ENCODE data around the gene ABCB8.

ABCB8 gene

DNA sequence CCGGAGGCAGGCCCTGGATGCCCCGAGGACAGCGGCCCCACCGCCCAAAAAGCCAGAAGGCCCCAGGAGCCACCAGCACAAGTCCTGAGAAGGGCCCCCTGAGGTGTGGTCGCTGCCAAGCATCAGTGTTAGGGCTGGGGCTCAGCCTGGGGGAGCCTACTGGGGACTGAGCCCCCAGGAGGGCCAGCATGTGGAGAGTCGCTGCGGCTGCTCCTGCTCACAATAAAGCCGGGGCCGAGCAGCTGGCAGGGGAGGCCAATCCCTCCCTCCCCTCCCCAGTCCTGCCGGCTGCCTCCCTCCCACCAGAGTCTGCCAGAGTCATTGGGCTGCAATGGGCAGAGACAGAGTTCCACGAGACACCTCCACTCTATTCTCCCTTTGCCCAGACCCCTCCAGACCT, 17.0 kb downstream of the ABCB8 start:
- Histone ChIP-seq H3K9me3 (ENCODE audit: control insufficient read depth in 2 of 2, low read length in 2 of 2) (no peaks in the 10 kb centered on the region), H3K9ac (ENCODE audit: low read depth in 1 of 2, low read length in 2 of 2) (no peak overlapping the region), H3K27ac (ENCODE audit: low read depth in 2 of 2, low read length in 2 of 2) (no peak overlapping the region), H3K4me1 (ENCODE audit: control insufficient read depth in 2 of 2, insufficient read depth in 2 of 2, low read length in 2 of 2) (no peaks in the 10 kb centered on the region), H3K27me3 (ENCODE audit: control insufficient read depth in 2 of 2, insufficient read depth in 2 of 2, low read length in 2 of 2) (no peaks in the 10 kb centered on the region), H3K36me3 (ENCODE audit: control insufficient read depth in 2 of 2, insufficient read depth in 2 of 2, low read length in 2 of 2) (peaks cover 0 to 5% of the 10 kb centered on the region in 2 donors), H3K4me3 (ENCODE audit: low read length in 2 of 2) (no peak overlapping the region)

GRCh38 chr7:151045967-151046366, 17.7 kb downstream of the ABCB8 start:
- Histone ChIP-seq H3K9ac (ENCODE audit: low read depth in 1 of 2, low read length in 2 of 2) (no peak overlapping the region), H3K9me3 (ENCODE audit: control insufficient read depth in 2 of 2, low read length in 2 of 2) (no peaks in the 10 kb centered on the region), H3K4me3 (ENCODE audit: low read length in 2 of 2) (no peak overlapping the region), H3K27ac (ENCODE audit: low read depth in 2 of 2, low read length in 2 of 2) (no peak overlapping the region), H3K4me1 (ENCODE audit: control insufficient read depth in 2 of 2, insufficient read depth in 2 of 2, low read length in 2 of 2) (no peaks in the 10 kb centered on the region), H3K36me3 (ENCODE audit: control insufficient read depth in 2 of 2, insufficient read depth in 2 of 2, low read length in 2 of 2) (peaks cover 0 to 5% of the 10 kb centered on the region in 2 donors), H3K27me3 (ENCODE audit: control insufficient read depth in 2 of 2, insufficient read depth in 2 of 2, low read length in 2 of 2) (no peaks in the 10 kb centered on the region)

DNA sequence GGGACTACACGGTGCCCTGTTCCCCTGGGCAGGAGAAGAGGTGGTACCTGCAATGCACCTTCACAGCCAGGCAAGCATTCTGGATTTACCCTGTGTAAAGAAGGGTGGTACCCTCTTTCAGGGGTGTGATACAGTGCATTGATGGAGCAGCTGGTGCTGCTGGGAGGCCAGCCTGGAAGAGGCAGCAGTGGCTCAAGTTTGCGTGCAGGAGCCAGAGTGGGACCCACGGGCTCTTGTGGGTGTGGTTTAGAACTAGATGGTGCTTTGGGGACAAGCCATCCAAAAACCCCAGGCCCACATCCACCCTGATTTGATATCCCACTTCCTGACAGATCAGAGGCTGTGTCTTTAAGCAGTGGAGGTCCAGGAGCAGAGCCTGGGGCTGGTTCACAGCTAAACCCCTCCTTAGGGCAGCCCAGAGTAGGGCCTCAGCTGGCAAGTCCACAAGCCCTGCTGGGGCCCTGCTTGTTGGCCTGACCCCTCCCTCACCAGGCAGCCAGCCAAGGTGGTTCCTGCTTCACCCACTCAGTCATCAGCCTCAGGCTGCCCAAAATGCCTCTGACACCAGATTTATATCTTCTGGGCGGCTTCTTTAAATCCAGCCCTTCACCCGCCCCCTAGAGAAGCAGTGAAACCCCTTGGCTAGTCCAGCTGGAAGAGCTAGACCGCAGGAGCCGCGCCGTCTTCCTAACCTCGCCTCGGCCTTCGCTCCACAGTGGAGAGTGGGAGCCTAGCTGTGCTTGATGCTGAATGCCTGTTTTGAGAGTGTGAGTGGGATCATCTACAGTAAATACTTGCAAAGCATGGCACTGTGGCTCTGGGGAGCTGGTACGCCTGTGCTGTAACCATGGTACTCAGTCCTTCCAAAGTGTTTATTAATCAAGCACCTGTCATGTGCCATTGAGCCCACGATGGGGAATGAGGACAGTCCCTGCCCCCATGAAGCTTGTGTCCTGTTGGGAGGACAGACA, 18.6 kb downstream of the ABCB8 start:
- H3K36me3 ChIP-seq (ENCODE audit: control insufficient read depth in 2 of 2, insufficient read depth in 2 of 2, low read length in 2 of 2): peaks cover 0 to 5% of the 10 kb centered on the region in 2 donors
- H3K4me3 ChIP-seq (ENCODE audit: low read length in 2 of 2): no peak overlapping the region
- H3K4me1 ChIP-seq (ENCODE audit: control insufficient read depth in 2 of 2, insufficient read depth in 2 of 2, low read length in 2 of 2): no peaks in the 10 kb centered on the region
- no peaks in the 10 kb centered on the region for H3K9me3 ChIP-seq (ENCODE audit: control insufficient read depth in 2 of 2, low read length in 2 of 2)
- H3K27ac ChIP-seq (ENCODE audit: low read depth in 2 of 2, low read length in 2 of 2): no peak overlapping the region
- H3K9ac ChIP-seq (ENCODE audit: low read depth in 1 of 2, low read length in 2 of 2): no peak overlapping the region
- H3K27me3 ChIP-seq (ENCODE audit: control insufficient read depth in 2 of 2, insufficient read depth in 2 of 2, low read length in 2 of 2): no peaks in the 10 kb centered on the region

- no peak within 1 kb of the TSS for H3K9ac ChIP-seq (ENCODE audit: low read depth in 1 of 2, low read length in 2 of 2)
- no peak within 1 kb of the TSS for H3K27ac ChIP-seq (ENCODE audit: low read depth in 2 of 2, low read length in 2 of 2)
- H3K36me3 ChIP-seq (ENCODE audit: control insufficient read depth in 2 of 2, insufficient read depth in 2 of 2, low read length in 2 of 2): peaks cover 0 to 3% of the 10 kb centered on the region in 2 donors
- H3K9me3 ChIP-seq (ENCODE audit: control insufficient read depth in 2 of 2, low read length in 2 of 2): no peaks in the 10 kb centered on the region
- no peaks in the 10 kb centered on the region for H3K27me3 ChIP-seq (ENCODE audit: control insufficient read depth in 2 of 2, insufficient read depth in 2 of 2, low read length in 2 of 2)
- no peak within 1 kb of the TSS for H3K4me3 ChIP-seq (ENCODE audit: low read length in 2 of 2)
- no peaks in the 10 kb centered on the region for H3K4me1 ChIP-seq (ENCODE audit: control insufficient read depth in 2 of 2, insufficient read depth in 2 of 2, low read length in 2 of 2)
Observed at GRCh38 chr7:151047976-151048815, 19.9 kb downstream of the ABCB8 start, which contains the start of gene ASIC3. TSS of gene ASIC3 (plus strand) at chr7:151048531. CDS start at chr7:151048886, 355 bp downstream.

GRCh38 chr7:151048911-151049463, 20.7 kb downstream of the ABCB8 start:
- Histone ChIP-seq H3K9ac (ENCODE audit: low read depth in 1 of 2, low read length in 2 of 2) (no peak overlapping the region), H3K4me3 (ENCODE audit: low read length in 2 of 2) (no peak overlapping the region), H3K9me3 (ENCODE audit: control insufficient read depth in 2 of 2, low read length in 2 of 2) (no peaks in the 10 kb centered on the region), H3K4me1 (ENCODE audit: control insufficient read depth in 2 of 2, insufficient read depth in 2 of 2, low read length in 2 of 2) (no peaks in the 10 kb centered on the region), H3K27ac (ENCODE audit: low read depth in 2 of 2, low read length in 2 of 2) (no peak overlapping the region), H3K36me3 (ENCODE audit: control insufficient read depth in 2 of 2, insufficient read depth in 2 of 2, low read length in 2 of 2) (peaks cover 0 to 3% of the 10 kb centered on the region in 2 donors), H3K27me3 (ENCODE audit: control insufficient read depth in 2 of 2, insufficient read depth in 2 of 2, low read length in 2 of 2) (no peaks in the 10 kb centered on the region)

DNA sequence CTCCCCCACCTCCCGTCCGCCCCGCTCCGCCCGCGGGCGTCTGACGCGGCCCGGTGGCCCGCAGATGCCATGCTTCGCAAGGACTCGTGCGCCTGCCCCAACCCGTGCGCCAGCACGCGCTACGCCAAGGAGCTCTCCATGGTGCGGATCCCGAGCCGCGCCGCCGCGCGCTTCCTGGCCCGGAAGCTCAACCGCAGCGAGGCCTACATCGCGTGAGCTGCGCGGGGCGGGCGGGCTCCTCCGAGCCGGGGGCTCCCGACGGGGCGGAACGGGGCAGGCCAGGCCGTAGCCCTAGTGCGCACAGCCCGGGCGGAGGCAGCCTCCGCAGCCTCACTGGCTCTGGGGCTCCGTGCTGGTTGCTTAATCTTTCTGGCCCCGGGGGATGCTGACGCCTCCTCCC, 22.9 kb downstream of the ABCB8 start:
- Histone ChIP-seq H3K27me3 (ENCODE audit: control insufficient read depth in 2 of 2, insufficient read depth in 2 of 2, low read length in 2 of 2) (no peaks in the 10 kb centered on the region), H3K9ac (ENCODE audit: low read depth in 1 of 2, low read length in 2 of 2) (no peak overlapping the region), H3K36me3 (ENCODE audit: control insufficient read depth in 2 of 2, insufficient read depth in 2 of 2, low read length in 2 of 2) (no peaks in the 10 kb centered on the region), H3K4me3 (ENCODE audit: low read length in 2 of 2) (no peak overlapping the region), H3K9me3 (ENCODE audit: control insufficient read depth in 2 of 2, low read length in 2 of 2) (no peaks in the 10 kb centered on the region), H3K4me1 (ENCODE audit: control insufficient read depth in 2 of 2, insufficient read depth in 2 of 2, low read length in 2 of 2) (no peaks in the 10 kb centered on the region), H3K27ac (ENCODE audit: low read depth in 2 of 2, low read length in 2 of 2) (no peak overlapping the region)

- H3K4me1 ChIP-seq (ENCODE audit: control insufficient read depth in 2 of 2, insufficient read depth in 2 of 2, low read length in 2 of 2): peaks cover 10 to 12% of the 10 kb centered on the region in 2 donors
- no peak overlapping the region for H3K4me3 ChIP-seq (ENCODE audit: low read length in 2 of 2)
- no peak overlapping the region for H3K9ac ChIP-seq (ENCODE audit: low read depth in 1 of 2, low read length in 2 of 2)
- no peaks in the 10 kb centered on the region for H3K9me3 ChIP-seq (ENCODE audit: control insufficient read depth in 2 of 2, low read length in 2 of 2)
- H3K27ac ChIP-seq (ENCODE audit: low read depth in 2 of 2, low read length in 2 of 2): no peak overlapping the region
- no peaks in the 10 kb centered on the region for H3K27me3 ChIP-seq (ENCODE audit: control insufficient read depth in 2 of 2, insufficient read depth in 2 of 2, low read length in 2 of 2)
- no peaks in the 10 kb centered on the region for H3K36me3 ChIP-seq (ENCODE audit: control insufficient read depth in 2 of 2, insufficient read depth in 2 of 2, low read length in 2 of 2)
Observed at GRCh38 chr7:151053096-151053495, 24.8 kb downstream of the ABCB8 start.

DNA sequence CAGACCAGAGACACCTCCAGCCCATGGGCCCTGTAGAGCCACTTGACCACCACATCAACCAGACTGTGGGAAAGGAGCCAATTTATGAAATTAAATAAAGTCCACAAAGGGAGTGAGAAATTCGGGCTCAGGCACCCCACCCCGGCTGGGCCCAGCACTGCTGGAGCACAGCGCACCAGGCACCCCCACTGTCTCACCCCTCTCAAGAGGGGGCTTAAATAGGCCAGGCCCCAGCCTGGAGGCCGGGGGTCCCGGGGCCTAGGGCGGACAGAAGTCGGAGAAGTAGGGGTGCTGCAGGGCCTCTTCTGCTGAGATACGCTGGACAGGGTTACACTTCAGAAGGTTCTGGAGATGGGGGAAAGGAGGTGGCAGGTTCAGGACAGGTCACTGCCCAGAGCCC, 25.5 kb downstream of the ABCB8 start:
- Histone ChIP-seq H3K4me3 (ENCODE audit: low read length in 2 of 2) (no peak overlapping the region), H3K9ac (ENCODE audit: low read depth in 1 of 2, low read length in 2 of 2) (no peak overlapping the region), H3K36me3 (ENCODE audit: control insufficient read depth in 2 of 2, insufficient read depth in 2 of 2, low read length in 2 of 2) (no peaks in the 10 kb centered on the region), H3K4me1 (ENCODE audit: control insufficient read depth in 2 of 2, insufficient read depth in 2 of 2, low read length in 2 of 2) (peaks cover 16 to 18% of the 10 kb centered on the region in 2 donors), H3K9me3 (ENCODE audit: control insufficient read depth in 2 of 2, low read length in 2 of 2) (no peaks in the 10 kb centered on the region), H3K27me3 (ENCODE audit: control insufficient read depth in 2 of 2, insufficient read depth in 2 of 2, low read length in 2 of 2) (no peaks in the 10 kb centered on the region), H3K27ac (ENCODE audit: low read depth in 2 of 2, low read length in 2 of 2) (no peak overlapping the region)

DNA sequence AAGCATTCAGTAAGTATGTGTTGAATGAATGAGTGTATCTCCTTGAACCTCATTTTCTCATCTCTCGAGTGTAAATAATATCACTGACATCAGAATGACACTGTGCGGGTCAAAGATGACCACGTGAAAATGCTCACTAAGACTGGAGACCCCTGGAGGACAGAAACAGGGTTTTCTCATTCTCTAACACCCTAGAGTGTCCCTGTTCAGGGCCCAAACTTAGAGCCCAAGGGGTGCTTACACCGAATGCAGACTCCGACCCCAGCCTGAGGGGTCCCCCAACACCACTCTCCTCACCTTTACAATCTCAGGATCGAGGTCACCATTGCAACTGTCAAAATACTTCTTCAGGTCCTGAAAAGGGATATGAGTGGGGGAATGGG, 28.0 kb downstream of the ABCB8 start:
- H3K9me3 ChIP-seq (ENCODE audit: control insufficient read depth in 2 of 2, low read length in 2 of 2): no peaks in the 10 kb centered on the region
- no peak overlapping the region for H3K4me3 ChIP-seq (ENCODE audit: low read length in 2 of 2)
- no peak overlapping the region for H3K9ac ChIP-seq (ENCODE audit: low read depth in 1 of 2, low read length in 2 of 2)
- no peaks in the 10 kb centered on the region for H3K36me3 ChIP-seq (ENCODE audit: control insufficient read depth in 2 of 2, insufficient read depth in 2 of 2, low read length in 2 of 2)
- no peak overlapping the region for H3K27ac ChIP-seq (ENCODE audit: low read depth in 2 of 2, low read length in 2 of 2)
- H3K4me1 ChIP-seq (ENCODE audit: control insufficient read depth in 2 of 2, insufficient read depth in 2 of 2, low read length in 2 of 2): peaks cover 29 to 33% of the 10 kb centered on the region in 2 donors
- no peaks in the 10 kb centered on the region for H3K27me3 ChIP-seq (ENCODE audit: control insufficient read depth in 2 of 2, insufficient read depth in 2 of 2, low read length in 2 of 2)

All from mucosa of rectum (tissue), 2 donors.